ENCODE results near the gene TMEM87B.

- TF ChIP-seq CTCF (IDR thresholded peaks at IDR 0.05) (no peak), POLR2A (IDR thresholded peaks at IDR 0.05) (peak in 1 of 2 donors; percentile 67)
These were observed 909 bp downstream of the TMEM87B start for GRCh38 chr2:112055730-112056625.

All from adrenal gland (tissue), 5 donors.